HCT116 (cell line): ENCODE data around the gene CTBP1.

Experiments
- CTCF ChIP-seq, 3 experiments: fragments of 200-600 bp in 1 of 3; sonication (generic) in 1 of 3; IDR thresholded peaks in 2 of 3; conservative IDR thresholded peaks in 1 of 3; 2 replicates each; pipeline ENCODE4 v1.5.1; 2012 to 2017; ENCODE audit warnings: low read depth in 2 of 3, low read length in 2 of 3, antibody characterized with exemption in 1 of 3, borderline replicate concordance in 1 of 3, control low read depth in 1 of 3, mild to moderate bottlenecking in 1 of 3, mixed read lengths in 1 of 3, mixed run types in 1 of 3, moderate library complexity in 1 of 3; ENCODE audit not compliant: insufficient read depth in 1 of 3
- EZH2phosphoT487 ChIP-seq: fragments of 200-600 bp; IDR thresholded peaks from 2 replicates; pipeline ENCODE4 v1.6.1; 2018; ENCODE audit warnings: antibody characterized with exemption, borderline replicate concordance
- JUND ChIP-seq: IDR thresholded peaks from 2 replicates; pipeline ENCODE4 v1.6.1; 2012

- TF ChIP-seq CTCF (IDR thresholded peaks at IDR 0.05 in 2 of 3, conservative IDR thresholded peaks at IDR 0.05 in 1 of 3; ENCODE audit: borderline replicate concordance in 1 of 3, insufficient read depth in 1 of 3, low read depth in 2 of 3, low read length in 2 of 3) = no peak
- no peak for TF ChIP-seq JUND
- TF ChIP-seq EZH2phosphoT487 = no peak
Observed at GRCh38 chr4:1233641-1234308, 15.2 kb downstream of the CTBP1 start.
